ENCODE data around the gene EWSR1.
"Not testable (repeated sequence)": the region's sequence is repeated elsewhere in the genome, so short reads cannot be mapped to it uniquely, and the experiment has no call there.

The EWSR1 gene

GRCh38 chr22:29267858-29268510, at the start of gene EWSR1, which contains the start of gene RHBDD3:
EWSR1 (plus strand) TSS chr22:29268268; CDS start chr22:29268337, 69 bp downstream.
RHBDD3 (minus strand) TSS chr22:29267981; CDS start chr22:29265626, 2,355 bp downstream.
- DNase-seq (ENCODE audit: extremely low read depth in 1 of 2, low read depth in 1 of 2) = peak; percentile 88 to 96

- DNase-seq (ENCODE audit: extremely low read depth in 1 of 2, low read depth in 1 of 2) = no peak
Measured at GRCh38 chr22:29218758-29219408, 49.2 kb upstream of the EWSR1 start.

GRCh38 chr22:29219409-29219782, 48.7 kb upstream of the EWSR1 start:
- not testable (repeated sequence) for DNase-seq (ENCODE audit: extremely low read depth in 1 of 2, low read depth in 1 of 2)

GRCh38 chr22:29219881-29220670, 48.0 kb upstream of the EWSR1 start:
- no peak for DNase-seq (ENCODE audit: extremely low read depth in 1 of 2, low read depth in 1 of 2)

GRCh38 chr22:29224121-29224858, 43.8 kb upstream of the EWSR1 start:
- no peak for DNase-seq (ENCODE audit: extremely low read depth in 1 of 2, low read depth in 1 of 2)

GRCh38 chr22:29224859-29225410, 43.1 kb upstream of the EWSR1 start:
- DNase-seq (ENCODE audit: extremely low read depth in 1 of 2, low read depth in 1 of 2) = no peak

GRCh38 chr22:29225422-29226090, 42.5 kb upstream of the EWSR1 start:
- no peak for DNase-seq (ENCODE audit: extremely low read depth in 1 of 2, low read depth in 1 of 2)

- no peak for DNase-seq (ENCODE audit: extremely low read depth in 1 of 2, low read depth in 1 of 2)
Measured at GRCh38 chr22:29226351-29226981, 41.6 kb upstream of the EWSR1 start.

GRCh38 chr22:29230972-29231875, 36.8 kb upstream of the EWSR1 start:
- no peak for DNase-seq (ENCODE audit: extremely low read depth in 1 of 2, low read depth in 1 of 2)

- DNase-seq (ENCODE audit: extremely low read depth in 1 of 2, low read depth in 1 of 2) = no peak
Measured at GRCh38 chr22:29231971-29232959, 35.8 kb upstream of the EWSR1 start.

GRCh38 chr22:29233277-29233877, 34.7 kb upstream of the EWSR1 start:
- DNase-seq (ENCODE audit: extremely low read depth in 1 of 2, low read depth in 1 of 2) = no peak

GRCh38 chr22:29240481-29240880, 27.6 kb upstream of the EWSR1 start:
- not testable (repeated sequence) for DNase-seq (ENCODE audit: extremely low read depth in 1 of 2, low read depth in 1 of 2)

GRCh38 chr22:29243874-29244446, 24.1 kb upstream of the EWSR1 start:
- DNase-seq (ENCODE audit: extremely low read depth in 1 of 2, low read depth in 1 of 2) = no peak

- no peak for DNase-seq (ENCODE audit: extremely low read depth in 1 of 2, low read depth in 1 of 2)
Measured at GRCh38 chr22:29244785-29245625, 23.1 kb upstream of the EWSR1 start.

GRCh38 chr22:29245626-29246385, 22.3 kb upstream of the EWSR1 start:
- peak in 1 of 2 donors; percentile 56 for DNase-seq (ENCODE audit: extremely low read depth in 1 of 2, low read depth in 1 of 2)
